ENCODE data around the gene SLC15A1.
"Not testable (repeated sequence)": the region's sequence is repeated elsewhere in the genome, so short reads cannot be mapped to it uniquely, and the experiment has no call there.

SLC15A1 gene

GRCh38 chr13:98754468-98754867, 2.0 kb upstream of the SLC15A1 start:
- not testable (repeated sequence) for DNase-seq (ENCODE audit: low read depth in 4 of 4, low spot score in 1 of 4)

- DNase-seq (ENCODE audit: low read depth in 4 of 4, low spot score in 1 of 4), result no peak
Measured at GRCh38 chr13:98751861-98752466, 508 bp downstream of the SLC15A1 start.

GRCh38 chr13:98751367-98751782, 1.1 kb downstream of the SLC15A1 start:
- no peak for DNase-seq (ENCODE audit: low read depth in 4 of 4, low spot score in 1 of 4)

- DNase-seq (ENCODE audit: low read depth in 4 of 4, low spot score in 1 of 4), result no peak
Measured at GRCh38 chr13:98749501-98749900, 3.0 kb downstream of the SLC15A1 start.

GRCh38 chr13:98746968-98747367, 5.5 kb downstream of the SLC15A1 start:
- no peak for DNase-seq (ENCODE audit: low read depth in 4 of 4, low spot score in 1 of 4)

GRCh38 chr13:98743377-98743776, 9.1 kb downstream of the SLC15A1 start:
- DNase-seq (ENCODE audit: low read depth in 4 of 4, low spot score in 1 of 4), result no peak

GRCh38 chr13:98742961-98743360, 9.5 kb downstream of the SLC15A1 start:
- no peak for DNase-seq (ENCODE audit: low read depth in 4 of 4, low spot score in 1 of 4)

GRCh38 chr13:98741741-98742435, 10.6 kb downstream of the SLC15A1 start:
- no peak for DNase-seq (ENCODE audit: low read depth in 4 of 4, low spot score in 1 of 4)

GRCh38 chr13:98740131-98740530, 12.3 kb downstream of the SLC15A1 start:
- DNase-seq (ENCODE audit: low read depth in 4 of 4, low spot score in 1 of 4), result no peak

- DNase-seq (ENCODE audit: low read depth in 4 of 4, low spot score in 1 of 4), result no peak
Measured at GRCh38 chr13:98738993-98739392, 13.5 kb downstream of the SLC15A1 start.

- no peak for DNase-seq (ENCODE audit: low read depth in 4 of 4, low spot score in 1 of 4)
Measured at GRCh38 chr13:98738213-98738612, 14.3 kb downstream of the SLC15A1 start.

GRCh38 chr13:98731925-98732324, 20.5 kb downstream of the SLC15A1 start:
- no peak for DNase-seq (ENCODE audit: low read depth in 4 of 4, low spot score in 1 of 4)

- DNase-seq (ENCODE audit: low read depth in 4 of 4, low spot score in 1 of 4), result no peak
Measured at GRCh38 chr13:98731038-98731437, 21.4 kb downstream of the SLC15A1 start.

- no peak for DNase-seq (ENCODE audit: low read depth in 4 of 4, low spot score in 1 of 4)
Measured at GRCh38 chr13:98730441-98730840, 22.0 kb downstream of the SLC15A1 start.

- DNase-seq (ENCODE audit: low read depth in 4 of 4, low spot score in 1 of 4), result no peak
Measured at GRCh38 chr13:98729658-98730057, 22.8 kb downstream of the SLC15A1 start.

GRCh38 chr13:98722958-98723357, 29.5 kb downstream of the SLC15A1 start:
- no peak for DNase-seq (ENCODE audit: low read depth in 4 of 4, low spot score in 1 of 4)

- no peak for DNase-seq (ENCODE audit: low read depth in 4 of 4, low spot score in 1 of 4)
Measured at GRCh38 chr13:98721825-98722510, 30.5 kb downstream of the SLC15A1 start.

GRCh38 chr13:98719527-98720250, 32.8 kb downstream of the SLC15A1 start:
- no peak for DNase-seq (ENCODE audit: low read depth in 4 of 4, low spot score in 1 of 4)

GRCh38 chr13:98717891-98718290, 34.6 kb downstream of the SLC15A1 start:
- DNase-seq (ENCODE audit: low read depth in 4 of 4, low spot score in 1 of 4), result no peak

GRCh38 chr13:98717256-98717655, 35.2 kb downstream of the SLC15A1 start:
- no peak for DNase-seq (ENCODE audit: low read depth in 4 of 4, low spot score in 1 of 4)

GRCh38 chr13:98710521-98710920, 42.0 kb downstream of the SLC15A1 start:
- DNase-seq (ENCODE audit: low read depth in 4 of 4, low spot score in 1 of 4), result no peak
